Ovary (tissue), 3 donors: ENCODE data around the gene EML1.

ENCODE experiments used
- POLR2A ChIP-seq: fragments of 450-650 bp; IDR thresholded peaks from one replicate; pipeline ENCODE4 v1.6.1; 2017; ENCODE audit warnings: antibody characterized with exemption, mild to moderate bottlenecking, moderate library complexity
- TF ChIP-seq, protein P1 (sequence below), 3 donors: fragments of 450-650 bp in 2 of 3; fragments of 200-600 bp in 1 of 3; IDR thresholded peaks; one replicate each; pipeline versions ENCODE4 v1.5.1 to v1.8.0; 2016 to 2022; ENCODE audit warnings: antibody characterized with exemption in 3 of 3, mild to moderate bottlenecking in 1 of 3
- donor health status: DM: no; HTN: no; CAD: no.

DNA sequence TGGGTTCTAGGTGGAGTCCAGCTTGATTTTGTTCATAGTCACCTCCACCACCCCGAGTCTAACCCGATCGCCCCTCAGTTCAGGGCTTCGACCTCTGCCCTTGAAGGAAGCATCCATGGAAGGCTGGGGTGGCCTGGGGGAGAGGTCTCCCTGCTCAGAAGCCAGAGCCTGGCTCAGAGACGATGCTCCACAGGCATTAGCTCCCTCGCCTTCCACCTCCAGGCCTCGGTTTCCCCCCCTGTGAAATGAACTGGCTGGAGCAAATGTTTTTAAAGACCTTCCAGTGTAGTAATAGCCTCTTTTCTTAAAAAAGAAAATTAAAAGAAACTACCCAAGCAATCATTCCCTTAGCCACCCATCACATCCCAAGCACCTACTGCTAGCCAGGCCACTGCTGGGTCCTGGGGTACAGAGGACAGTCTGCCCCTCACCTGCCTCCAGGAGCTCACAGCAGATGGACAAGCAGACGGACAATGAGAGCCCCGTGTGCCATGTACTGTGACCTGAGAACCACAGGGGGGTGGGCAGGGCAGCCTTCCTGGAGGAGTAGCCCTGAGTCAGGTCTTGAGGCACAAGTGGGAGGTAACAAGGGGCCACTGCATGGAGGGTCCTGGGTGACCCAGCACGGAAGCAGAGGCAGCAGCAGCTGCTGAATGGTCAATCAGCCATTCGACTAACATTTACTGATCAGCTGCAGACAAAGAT lies 42.3 kb upstream of the EML1 start:
- TF ChIP-seq, protein P1, sequence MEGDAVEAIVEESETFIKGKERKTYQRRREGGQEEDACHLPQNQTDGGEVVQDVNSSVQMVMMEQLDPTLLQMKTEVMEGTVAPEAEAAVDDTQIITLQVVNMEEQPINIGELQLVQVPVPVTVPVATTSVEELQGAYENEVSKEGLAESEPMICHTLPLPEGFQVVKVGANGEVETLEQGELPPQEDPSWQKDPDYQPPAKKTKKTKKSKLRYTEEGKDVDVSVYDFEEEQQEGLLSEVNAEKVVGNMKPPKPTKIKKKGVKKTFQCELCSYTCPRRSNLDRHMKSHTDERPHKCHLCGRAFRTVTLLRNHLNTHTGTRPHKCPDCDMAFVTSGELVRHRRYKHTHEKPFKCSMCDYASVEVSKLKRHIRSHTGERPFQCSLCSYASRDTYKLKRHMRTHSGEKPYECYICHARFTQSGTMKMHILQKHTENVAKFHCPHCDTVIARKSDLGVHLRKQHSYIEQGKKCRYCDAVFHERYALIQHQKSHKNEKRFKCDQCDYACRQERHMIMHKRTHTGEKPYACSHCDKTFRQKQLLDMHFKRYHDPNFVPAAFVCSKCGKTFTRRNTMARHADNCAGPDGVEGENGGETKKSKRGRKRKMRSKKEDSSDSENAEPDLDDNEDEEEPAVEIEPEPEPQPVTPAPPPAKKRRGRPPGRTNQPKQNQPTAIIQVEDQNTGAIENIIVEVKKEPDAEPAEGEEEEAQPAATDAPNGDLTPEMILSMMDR (IDR thresholded peaks at IDR 0.05), result no peak
- no peak for TF ChIP-seq POLR2A
